ENCODE data around the gene CALN1.

Gene CALN1

DNA sequence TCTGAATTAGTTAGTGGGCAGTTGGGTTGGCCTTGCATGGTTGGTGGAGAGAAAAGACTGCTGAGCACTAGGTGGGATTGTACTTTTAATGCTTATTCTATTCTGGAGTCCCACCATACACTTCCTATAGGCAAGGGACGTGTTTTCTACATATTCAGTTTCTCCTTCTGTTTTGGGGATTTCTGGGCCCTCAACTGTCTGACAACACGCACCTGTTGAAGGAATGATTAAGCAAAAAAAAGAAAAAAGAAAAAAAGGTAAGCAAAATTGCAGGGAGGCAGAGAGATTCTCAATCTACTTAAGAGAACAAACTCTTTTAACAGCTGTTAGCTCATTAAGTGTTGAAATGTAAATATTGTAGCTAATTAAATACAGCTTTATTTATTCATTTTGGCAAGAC is 541.3 kb downstream of the CALN1 start:
- Histone ChIP-seq H3K4me3 (ENCODE audit: severe bottlenecking) (no peak overlapping the region), H3K9me3 (ENCODE audit: severe bottlenecking) (no peaks in the 10 kb centered on the region), H3K27ac (ENCODE audit: poor library complexity, severe bottlenecking) (no peak overlapping the region), H3K36me3 (ENCODE audit: low read depth) (no peaks in the 10 kb centered on the region), H3K27me3 (ENCODE audit: insufficient read depth, poor library complexity, severe bottlenecking) (no peaks in the 10 kb centered on the region), H3K4me1 (ENCODE audit: insufficient read depth, poor library complexity, severe bottlenecking) (no peaks in the 10 kb centered on the region)
- TF ChIP-seq, protein P1, sequence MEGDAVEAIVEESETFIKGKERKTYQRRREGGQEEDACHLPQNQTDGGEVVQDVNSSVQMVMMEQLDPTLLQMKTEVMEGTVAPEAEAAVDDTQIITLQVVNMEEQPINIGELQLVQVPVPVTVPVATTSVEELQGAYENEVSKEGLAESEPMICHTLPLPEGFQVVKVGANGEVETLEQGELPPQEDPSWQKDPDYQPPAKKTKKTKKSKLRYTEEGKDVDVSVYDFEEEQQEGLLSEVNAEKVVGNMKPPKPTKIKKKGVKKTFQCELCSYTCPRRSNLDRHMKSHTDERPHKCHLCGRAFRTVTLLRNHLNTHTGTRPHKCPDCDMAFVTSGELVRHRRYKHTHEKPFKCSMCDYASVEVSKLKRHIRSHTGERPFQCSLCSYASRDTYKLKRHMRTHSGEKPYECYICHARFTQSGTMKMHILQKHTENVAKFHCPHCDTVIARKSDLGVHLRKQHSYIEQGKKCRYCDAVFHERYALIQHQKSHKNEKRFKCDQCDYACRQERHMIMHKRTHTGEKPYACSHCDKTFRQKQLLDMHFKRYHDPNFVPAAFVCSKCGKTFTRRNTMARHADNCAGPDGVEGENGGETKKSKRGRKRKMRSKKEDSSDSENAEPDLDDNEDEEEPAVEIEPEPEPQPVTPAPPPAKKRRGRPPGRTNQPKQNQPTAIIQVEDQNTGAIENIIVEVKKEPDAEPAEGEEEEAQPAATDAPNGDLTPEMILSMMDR (IDR thresholded peaks at IDR 0.05; ENCODE audit: poor library complexity, severe bottlenecking): no peak
- DNase-seq (ENCODE audit: low spot score) (no peak), ATAC-seq (ENCODE audit: low read depth) (no peak)

DNA sequence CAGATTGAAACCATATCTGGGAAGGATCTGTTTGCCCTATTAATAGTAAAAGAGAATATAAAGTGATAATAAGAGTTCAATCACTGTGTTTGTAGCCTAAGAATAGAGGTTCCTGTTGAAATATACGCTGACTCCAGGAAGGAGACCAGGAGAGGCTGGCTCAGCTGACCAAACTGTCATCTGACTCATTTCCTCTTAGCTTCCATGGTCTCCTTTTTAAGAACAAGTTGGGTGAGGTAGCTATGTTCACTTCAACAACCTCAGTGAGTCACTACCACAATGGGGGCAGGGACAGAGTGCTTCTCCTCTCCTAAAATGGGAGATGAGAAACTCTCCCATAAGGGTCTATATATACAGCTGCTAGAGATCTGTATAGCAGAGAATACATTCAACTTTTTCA is 543.3 kb downstream of the CALN1 start:
- TF ChIP-seq, protein P1 (IDR thresholded peaks at IDR 0.05; ENCODE audit: poor library complexity, severe bottlenecking): no peak
- H3K4me1 ChIP-seq (ENCODE audit: insufficient read depth, poor library complexity, severe bottlenecking): no peaks in the 10 kb centered on the region
- H3K27ac ChIP-seq (ENCODE audit: poor library complexity, severe bottlenecking): no peak overlapping the region
- no peaks in the 10 kb centered on the region for H3K27me3 ChIP-seq (ENCODE audit: insufficient read depth, poor library complexity, severe bottlenecking)
- peak; percentile 79 for ATAC-seq (ENCODE audit: low read depth)
- H3K36me3 ChIP-seq (ENCODE audit: low read depth): no peaks in the 10 kb centered on the region
- H3K9me3 ChIP-seq (ENCODE audit: severe bottlenecking): no peaks in the 10 kb centered on the region
- no peak for DNase-seq (ENCODE audit: low spot score)
- H3K4me3 ChIP-seq (ENCODE audit: severe bottlenecking): no peak overlapping the region

DNA sequence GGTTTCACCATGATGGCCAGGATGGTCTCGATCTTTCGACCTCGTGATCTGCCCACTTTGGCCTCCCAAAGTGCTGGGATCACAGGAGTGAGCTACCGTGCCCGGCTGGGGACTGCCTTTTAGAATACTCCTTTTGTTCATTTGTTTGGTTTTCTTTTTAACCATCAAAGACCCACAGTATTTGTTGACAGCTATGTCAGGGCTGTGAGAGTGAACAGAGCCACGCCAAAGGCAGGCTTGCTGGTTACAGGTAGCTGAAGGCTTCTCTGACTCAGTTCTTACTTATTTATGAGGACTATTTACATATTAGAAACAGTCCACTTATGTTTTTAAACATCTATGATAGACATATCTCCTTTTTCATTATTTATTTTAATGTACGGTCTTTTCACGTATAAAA is 544.5 kb downstream of the CALN1 start:
- no peak for DNase-seq (ENCODE audit: low spot score)
- no peak for ATAC-seq (ENCODE audit: low read depth)
- H3K9me3 ChIP-seq (ENCODE audit: severe bottlenecking): peaks cover 2% of the 10 kb centered on the region
- no peak overlapping the region for H3K27ac ChIP-seq (ENCODE audit: poor library complexity, severe bottlenecking)
- H3K36me3 ChIP-seq (ENCODE audit: low read depth): no peaks in the 10 kb centered on the region
- H3K4me3 ChIP-seq (ENCODE audit: severe bottlenecking): no peak overlapping the region
- TF ChIP-seq, protein P1 (IDR thresholded peaks at IDR 0.05; ENCODE audit: poor library complexity, severe bottlenecking): no peak
- no peaks in the 10 kb centered on the region for H3K27me3 ChIP-seq (ENCODE audit: insufficient read depth, poor library complexity, severe bottlenecking)
- H3K4me1 ChIP-seq (ENCODE audit: insufficient read depth, poor library complexity, severe bottlenecking): no peaks in the 10 kb centered on the region

DNA sequence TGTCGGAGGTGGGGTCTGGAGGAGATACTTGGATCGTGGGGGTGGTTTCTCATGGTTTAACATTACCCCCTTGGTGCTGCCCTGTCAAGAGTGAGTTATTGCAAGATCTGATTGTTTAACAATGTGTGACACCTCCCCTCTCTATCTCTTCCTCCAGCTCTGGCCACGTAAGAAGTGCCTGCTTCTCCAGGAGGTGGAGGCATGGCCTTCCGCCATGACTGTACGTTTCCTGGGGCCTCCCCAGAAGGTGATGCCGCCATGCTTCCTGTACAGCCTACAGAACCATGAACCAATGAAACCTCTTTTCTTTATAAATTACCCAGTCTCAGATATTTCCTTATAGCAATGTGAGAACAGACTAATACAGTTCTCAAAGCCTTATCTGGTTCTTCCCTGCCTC is 547.0 kb downstream of the CALN1 start:
- TF ChIP-seq, protein P1 (IDR thresholded peaks at IDR 0.05; ENCODE audit: poor library complexity, severe bottlenecking): no peak
- ATAC-seq (ENCODE audit: low read depth): no peak
- Histone ChIP-seq H3K4me1 (ENCODE audit: insufficient read depth, poor library complexity, severe bottlenecking) (no peaks in the 10 kb centered on the region), H3K9me3 (ENCODE audit: severe bottlenecking) (peaks cover 2% of the 10 kb centered on the region), H3K4me3 (ENCODE audit: severe bottlenecking) (no peak overlapping the region), H3K36me3 (ENCODE audit: low read depth) (no peaks in the 10 kb centered on the region), H3K27me3 (ENCODE audit: insufficient read depth, poor library complexity, severe bottlenecking) (no peaks in the 10 kb centered on the region), H3K27ac (ENCODE audit: poor library complexity, severe bottlenecking) (no peak overlapping the region)
- no peak for DNase-seq (ENCODE audit: low spot score)

DNA sequence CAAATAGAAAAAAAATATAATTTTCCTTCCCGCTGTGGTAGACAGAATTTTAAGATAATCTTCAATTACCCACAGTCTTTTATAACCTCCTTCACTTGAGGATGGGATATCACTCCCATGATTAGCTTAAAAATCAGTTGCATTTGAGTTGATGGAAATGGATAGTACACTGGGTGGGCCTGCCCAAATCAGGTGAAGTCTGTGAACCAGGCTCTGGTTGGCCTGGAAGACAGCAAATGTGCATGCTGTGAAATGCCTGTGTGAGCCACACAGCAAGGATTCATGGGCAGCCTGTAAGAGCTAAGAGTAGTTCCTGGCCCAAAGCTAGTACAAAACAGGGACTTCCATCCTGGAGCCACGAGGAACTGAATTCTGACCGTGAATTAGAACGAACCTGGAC is 548.0 kb downstream of the CALN1 start:
- TF ChIP-seq, protein P1 (IDR thresholded peaks at IDR 0.05; ENCODE audit: poor library complexity, severe bottlenecking): no peak
- no peak for ATAC-seq (ENCODE audit: low read depth)
- Histone ChIP-seq H3K4me1 (ENCODE audit: insufficient read depth, poor library complexity, severe bottlenecking) (no peaks in the 10 kb centered on the region), H3K27ac (ENCODE audit: poor library complexity, severe bottlenecking) (no peak overlapping the region), H3K36me3 (ENCODE audit: low read depth) (no peaks in the 10 kb centered on the region), H3K9me3 (ENCODE audit: severe bottlenecking) (peaks cover 2% of the 10 kb centered on the region), H3K4me3 (ENCODE audit: severe bottlenecking) (no peak overlapping the region), H3K27me3 (ENCODE audit: insufficient read depth, poor library complexity, severe bottlenecking) (no peaks in the 10 kb centered on the region)
- no peak for DNase-seq (ENCODE audit: low spot score)

Data from RWPE2 (cell line).